Activated effector memory CD4-positive, alpha-beta T cell treated with Interleukin-2 at 50 U/mL for 16 hours (primary cell): Measurements from ENCODE around the gene IQGAP3.
"Not testable (repeated sequence)": the region's sequence is repeated elsewhere in the genome, so short reads cannot be mapped to it uniquely, and the experiment has no call there.

Experiments used
- DNase-seq: peaks from one replicate; pipeline ENCODE4 v3.0.0-alpha.2; 2020

The IQGAP3 gene

DNA sequence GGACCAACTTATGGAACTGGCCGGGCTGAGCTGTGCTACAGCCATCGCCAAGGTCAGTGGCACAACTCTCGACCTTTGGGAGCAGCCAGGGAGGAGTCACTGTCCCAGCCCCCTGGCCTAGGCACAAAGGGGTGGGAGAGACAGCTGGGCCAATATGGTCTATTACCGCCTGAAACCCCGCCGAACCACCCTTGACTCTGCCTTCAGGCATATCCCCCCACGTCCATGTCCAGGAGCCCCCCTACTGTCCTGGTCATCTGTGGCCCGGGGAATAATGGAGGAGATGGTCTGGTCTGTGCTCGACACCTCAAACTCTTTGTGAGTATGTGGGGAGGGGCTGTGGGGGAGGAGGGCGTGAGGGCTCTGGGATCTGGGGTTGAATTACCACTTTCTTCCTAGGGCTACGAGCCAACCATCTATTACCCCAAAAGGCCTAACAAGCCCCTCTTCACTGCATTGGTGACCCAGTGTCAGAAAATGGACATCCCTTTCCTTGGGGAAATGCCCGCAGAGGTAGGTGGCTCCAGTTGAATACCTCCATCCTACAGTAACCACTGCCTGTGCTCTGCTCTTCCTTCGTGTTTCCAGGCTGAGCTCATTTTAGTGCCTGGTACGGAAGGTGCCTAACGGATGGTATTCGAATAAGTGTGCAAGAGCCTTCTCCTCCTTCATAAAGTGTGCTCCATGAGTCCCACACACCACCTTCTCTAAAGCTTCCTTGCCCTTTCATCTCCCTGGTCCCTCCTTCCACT is 20.0 kb upstream of the IQGAP3 start:
- no peak for DNase-seq

DNA sequence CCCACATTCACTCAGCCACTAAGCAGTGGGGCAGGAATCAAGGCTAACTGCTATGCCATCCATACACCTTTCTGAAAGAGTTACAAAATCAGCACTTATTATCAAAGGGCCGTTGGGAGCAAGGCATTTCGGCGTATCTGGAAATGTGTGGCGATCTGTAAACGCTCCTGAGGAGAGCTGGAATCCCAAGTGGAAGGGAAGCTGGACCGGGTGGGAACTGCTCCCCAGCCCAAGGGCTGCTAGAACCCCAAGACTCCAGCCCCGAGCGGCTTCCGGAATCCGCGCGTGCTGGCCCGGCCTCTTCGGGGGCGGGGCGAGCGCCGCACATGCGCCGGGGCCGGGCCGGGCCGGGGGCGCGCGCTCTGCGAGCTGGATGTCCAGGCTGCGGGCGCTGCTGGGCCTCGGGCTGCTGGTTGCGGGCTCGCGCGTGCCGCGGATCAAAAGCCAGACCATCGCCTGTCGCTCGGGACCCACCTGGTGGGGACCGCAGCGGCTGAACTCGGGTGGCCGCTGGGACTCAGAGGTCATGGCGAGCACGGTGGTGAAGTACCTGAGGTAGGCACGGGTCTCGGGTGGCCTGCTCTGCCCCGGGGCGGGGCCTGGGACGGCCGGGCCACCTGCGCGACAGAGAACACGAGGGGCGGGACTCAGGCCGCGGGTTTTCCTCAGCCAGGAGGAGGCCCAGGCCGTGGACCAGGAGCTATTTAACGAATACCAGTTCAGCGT is 19.2 kb upstream of the IQGAP3 start, which contains the start of gene NAXE:
NAXE (plus strand) TSS at position 345 of the 726 bp plus-strand sequence; CDS start at position 374, 29 bp downstream.
- DNase-seq: peak; percentile 66

DNA sequence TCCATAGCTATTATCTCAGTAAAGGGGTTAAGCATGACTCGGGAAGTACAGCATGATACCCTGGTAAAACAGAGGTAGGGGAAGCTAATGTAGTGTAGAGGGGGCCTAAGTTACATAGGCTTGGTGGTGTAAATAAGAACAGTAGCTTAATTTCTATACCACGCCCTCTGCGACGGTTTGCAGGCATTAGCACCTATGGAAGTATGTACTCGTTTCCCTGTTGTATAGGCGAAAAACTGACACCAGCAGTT is 18.7 kb upstream of the IQGAP3 start:
- DNase-seq: no peak

DNA sequence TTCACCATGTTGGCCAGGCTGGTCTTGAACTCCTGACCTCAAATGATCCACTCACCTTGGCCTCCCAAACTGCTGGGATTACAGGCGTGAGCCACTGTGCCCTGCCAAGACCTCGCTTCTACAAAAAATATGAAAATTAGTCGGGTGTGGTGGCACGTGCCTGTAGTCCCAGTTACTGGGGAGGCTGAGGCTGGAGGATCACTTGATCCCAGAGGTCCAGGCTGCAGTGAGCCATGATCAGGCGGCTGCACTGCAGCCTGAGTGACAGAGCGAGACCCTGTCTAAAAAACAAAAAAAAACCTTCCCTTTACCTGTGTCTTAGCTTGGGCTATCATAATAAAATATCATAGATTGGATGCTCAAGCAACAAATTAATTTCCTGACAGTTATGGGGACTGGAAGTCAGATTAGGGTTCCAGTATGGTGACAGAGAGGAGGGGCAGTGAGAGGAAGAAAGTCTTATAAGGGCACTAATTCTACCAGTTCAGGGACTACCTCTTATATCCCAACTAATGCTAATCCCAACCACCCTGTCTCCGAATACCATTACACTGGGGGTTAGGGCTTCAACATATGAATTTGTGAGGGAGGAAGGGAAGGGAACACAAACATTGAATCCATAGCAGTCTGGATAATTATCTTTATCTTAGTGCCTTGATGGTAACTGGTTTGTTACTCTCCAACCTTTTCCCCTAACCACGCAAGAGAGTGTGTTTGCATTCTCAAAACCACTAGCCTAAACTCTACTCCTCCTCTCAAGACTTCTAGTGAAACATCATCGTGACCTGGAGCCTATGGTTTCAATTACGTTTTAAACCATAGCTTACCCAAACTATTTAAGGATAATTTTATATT is 18.2 kb upstream of the IQGAP3 start:
- DNase-seq: no peak

DNA sequence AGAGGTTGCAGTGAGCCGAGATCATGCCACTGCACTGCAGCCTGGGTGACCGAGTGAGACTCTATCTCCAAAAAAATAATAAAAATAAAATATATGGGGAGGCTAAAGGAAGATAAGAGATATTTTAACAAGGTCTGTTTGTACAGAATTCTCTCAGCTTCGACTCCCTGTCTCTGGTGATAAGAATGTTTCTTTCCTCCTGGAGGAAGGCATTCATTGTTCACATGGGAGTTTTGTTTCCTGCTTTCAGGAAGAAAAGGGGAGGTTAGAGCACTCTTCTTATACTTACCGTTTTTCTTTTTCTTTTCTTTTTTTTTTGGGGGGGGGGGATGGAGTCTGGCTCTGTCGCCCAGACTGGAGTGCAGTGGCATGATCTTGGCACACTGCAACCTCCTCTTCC is 17.2 kb upstream of the IQGAP3 start:
- DNase-seq: no peak

DNA sequence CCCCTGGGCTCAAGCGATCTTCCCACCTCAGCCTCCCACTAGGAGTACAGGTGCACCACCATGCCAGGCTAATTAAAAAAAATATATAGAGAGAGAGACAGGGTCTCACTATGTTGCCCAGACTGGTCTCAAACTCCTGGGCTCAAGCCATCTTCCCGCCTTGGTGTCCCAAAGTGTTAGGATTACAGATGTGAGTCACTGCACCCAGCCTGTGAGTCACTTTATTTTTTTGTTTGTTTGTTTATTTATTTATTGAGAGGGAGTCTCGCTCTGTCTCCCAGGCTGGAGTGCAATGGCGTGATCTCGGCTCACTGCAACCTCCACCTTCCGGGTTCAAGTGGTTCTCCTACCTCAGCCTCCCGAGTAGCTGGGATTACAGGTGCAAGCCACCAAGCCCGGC is 15.6 kb upstream of the IQGAP3 start:
- DNase-seq: not testable (repeated sequence)

DNA sequence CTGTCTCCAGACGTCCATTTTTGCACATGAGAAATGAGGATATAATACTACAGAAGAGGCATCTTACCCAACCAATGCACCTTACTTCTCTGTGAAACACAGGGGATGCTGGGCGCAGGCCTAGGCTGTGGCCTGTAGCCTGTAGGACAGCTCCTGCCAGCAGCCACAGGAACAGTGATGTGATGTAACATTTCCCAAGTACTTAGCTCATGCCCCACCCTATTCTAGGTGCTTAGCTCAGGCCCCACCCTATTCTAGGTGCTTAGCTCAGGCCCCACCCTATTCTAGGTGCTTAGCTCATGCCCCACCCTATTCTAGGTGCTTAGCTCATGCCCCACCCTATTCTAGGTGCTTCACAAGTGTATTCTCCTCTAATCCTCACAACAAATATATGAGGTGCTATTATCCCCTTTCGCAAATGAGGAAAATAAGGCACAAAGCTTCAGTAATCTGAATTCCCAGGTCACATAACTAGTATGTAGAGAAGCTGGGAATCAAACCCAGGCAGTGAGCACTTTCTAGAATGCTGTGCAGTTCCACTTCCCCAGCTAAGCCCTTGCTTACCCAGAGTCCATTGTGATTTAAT is 14.6 kb upstream of the IQGAP3 start:
- no peak for DNase-seq

DNA sequence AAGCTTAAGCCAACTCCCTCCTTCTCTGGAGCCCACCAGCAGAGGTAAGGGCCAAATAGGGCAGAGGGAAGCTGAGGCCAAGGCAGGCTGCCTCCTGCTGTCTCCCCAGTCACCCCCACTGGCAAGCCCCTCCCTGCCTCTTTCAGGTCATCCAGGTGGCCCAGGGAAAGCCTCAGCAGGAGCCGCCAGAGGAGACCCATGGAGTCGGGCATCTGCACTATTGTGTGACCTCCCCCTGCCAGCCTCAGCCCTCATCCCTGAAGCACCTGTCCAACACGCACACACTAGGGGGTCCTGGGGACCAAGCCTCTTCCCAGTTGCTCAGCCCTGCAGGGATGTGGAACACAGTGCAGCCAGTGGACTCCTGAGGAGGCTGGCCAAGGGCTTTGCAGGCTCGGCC is 14.0 kb upstream of the IQGAP3 start:
- no peak for DNase-seq

DNA sequence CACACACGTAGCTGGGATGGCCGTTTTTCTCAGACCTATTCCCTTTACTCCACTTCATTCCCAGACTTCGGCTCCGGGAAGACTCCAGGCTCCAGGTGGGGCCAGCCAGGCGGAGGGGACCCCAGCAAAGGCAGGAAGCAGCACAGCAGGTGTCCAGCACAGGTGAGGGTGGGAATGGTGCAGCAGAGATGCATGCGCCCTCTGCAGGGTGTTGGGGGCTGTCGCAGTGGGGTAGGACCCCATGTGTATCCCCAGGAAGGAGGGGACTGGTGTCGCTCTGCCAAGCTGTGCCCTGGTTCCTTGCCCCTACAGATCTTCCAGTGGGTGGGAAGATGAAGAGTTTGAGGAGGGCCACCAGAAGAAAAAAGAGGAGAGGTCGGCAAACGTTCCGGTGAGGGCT is 12.4 kb upstream of the IQGAP3 start:
- no peak for DNase-seq

DNA sequence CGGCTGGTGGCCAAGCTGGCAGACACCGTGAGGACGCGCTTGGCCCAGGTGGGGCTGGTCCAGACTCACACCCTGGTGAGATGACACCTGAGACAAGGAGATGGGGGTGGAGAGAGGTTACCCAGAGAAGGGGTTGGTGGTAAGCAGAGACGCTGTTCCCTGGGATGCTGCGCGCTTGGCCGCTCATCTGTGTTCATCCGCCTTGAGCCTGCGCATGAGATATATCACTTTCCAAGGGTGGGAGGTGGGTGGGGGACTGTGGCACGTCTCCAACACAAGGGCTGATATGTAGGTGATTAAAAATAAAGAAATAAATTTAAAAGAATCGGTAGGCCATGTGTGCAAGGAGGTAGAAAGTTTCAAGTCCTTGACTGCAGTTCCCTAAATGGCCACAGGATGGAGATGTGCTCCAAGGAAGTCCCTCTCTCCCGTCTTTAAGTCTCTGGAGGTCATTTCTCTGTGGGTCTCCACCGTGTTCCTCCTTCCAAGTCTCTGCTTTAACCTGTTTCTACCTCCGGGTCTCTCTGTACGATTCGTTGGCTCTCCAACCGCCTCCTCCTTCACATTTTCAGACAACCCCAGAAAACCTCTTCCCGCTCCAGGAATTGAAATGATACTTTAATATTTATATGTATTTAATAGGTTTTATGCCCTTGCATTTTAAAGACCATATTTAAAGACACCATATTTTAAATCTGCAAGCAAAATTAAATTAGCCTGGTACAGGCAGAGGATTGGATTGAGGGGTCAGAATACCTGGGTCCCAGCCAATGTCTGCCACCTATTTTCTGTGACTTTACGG is 11.7 kb upstream of the IQGAP3 start:
- peak; percentile 41 for DNase-seq

DNA sequence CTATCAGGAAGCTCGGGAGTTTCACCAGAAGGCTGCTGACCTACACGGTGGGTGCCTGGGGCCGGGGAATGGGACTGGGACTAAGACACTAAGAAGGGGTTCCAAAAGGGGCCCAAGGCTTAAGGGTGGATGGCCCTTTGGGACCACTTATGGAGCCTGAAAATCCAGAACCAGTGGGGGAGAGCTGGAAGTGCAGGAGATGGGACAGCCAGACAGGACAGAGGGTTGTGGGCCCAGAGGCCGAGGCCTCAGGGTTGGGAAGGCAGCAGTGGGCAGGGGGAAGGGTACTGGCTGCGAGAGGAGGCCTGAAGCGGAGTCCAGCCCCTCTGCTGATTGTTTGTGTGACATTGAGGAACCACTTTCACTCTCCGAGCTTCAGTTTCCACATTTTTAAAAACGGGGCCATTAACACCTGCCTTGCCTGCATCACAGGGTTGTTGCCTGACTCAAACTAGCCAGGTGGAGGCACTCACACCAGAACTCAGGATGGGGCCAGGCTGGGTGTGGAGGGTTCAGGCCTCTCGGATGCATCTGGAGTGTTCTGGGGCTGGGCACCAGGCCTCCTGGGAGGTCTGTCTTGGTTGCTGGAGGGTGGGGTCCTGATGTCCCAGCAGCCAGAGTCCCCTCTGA is 10.1 kb upstream of the IQGAP3 start:
- no peak for DNase-seq

DNA sequence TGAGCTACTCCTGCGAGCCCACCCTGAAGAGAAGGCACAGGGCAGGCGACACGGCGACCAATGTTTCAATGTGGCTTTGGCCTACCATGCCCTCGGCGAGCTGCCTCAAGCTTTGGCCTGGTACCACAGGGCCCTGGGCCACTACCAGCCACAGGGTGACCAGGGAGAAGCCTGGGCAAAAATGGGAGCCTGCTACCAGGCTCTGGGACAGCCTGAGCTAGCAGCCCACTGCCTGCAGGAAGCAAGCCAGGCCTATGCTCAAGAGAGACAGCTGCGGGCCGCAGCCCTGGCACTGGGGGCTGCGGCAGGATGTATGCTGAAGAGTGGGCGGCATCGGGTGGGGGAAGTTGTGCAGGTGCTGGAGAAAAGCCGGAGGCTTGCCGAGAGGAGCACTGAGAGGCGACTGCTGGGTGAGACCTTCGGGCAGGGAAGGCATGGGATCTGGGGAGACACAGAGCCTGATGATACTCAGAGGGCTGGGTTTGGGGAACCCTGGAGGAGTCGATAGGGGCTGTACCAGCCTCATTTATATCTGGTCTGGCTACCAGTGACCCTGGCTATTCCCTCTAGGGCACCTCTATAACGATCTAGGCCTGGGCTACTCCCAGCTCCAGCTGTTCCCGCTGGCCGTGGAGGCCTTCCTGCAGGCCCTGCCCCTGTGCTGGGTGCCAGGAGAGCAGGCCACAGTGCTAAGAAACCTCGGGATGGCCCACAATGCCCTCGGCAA is 9.5 kb upstream of the IQGAP3 start:
- DNase-seq: no peak

DNA sequence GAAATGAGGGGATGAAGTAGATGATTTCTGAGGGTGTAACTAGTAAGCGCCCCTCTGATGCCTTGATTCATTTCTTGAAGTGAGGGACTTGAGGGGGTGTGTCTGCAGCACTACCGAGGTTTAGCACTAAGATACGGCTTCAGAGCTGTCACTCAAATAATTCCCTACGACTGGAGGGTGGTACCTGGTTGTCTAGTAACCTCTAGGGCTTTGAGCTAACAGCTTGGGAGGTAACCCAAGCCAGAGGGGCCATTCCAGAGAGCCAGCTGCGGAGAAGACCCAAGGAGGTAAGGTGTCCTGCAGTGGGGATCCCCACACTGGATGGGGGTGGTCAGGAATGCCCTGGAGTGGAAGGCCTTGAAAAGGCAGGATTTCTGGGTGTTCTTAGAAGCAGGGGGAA is 7.1 kb upstream of the IQGAP3 start, which contains the start of gene TTC24:
TTC24 (plus strand) TSS at position 252 of the 400 bp plus-strand sequence. CDS start 1,642 bp downstream, outside the sequence.
- DNase-seq: no peak

DNA sequence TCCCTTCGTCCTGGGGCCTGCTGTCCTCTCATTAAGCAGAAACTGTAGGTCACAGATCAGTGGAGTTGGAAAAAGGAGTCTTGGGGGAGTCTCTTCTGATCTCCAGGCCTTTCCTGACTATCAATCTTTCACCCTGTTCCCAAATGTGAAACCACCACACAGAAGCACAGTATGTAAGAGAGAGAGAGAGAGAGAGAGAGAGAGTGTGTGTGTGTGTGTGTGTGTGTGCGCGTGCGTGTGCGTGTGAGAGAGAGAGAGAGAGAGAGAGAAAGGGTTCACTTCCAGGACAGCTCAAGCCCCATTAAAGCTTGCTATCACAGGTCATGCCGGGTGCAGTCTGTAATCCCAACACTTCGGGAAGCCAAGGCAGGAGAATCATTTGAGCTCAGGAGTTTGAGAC is 5.7 kb upstream of the IQGAP3 start:
- no peak for DNase-seq

DNA sequence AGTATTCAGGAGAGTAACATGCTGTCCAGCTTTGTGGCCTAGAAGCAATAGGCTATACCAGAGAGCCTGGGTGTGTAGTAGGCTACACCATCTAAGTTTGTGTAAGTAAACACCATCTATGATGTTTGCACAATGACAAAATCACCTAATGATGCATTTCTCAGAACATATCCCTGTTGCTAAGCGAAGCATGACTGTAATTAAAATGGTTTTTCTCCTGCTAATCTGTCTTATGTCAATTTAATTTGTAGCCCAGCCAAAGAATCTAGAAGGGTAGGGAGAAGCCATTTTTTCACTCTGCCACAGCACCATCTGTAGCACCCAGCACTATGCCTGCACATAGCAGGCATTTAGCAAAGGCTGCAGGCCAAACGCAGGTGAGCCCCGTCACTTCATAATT is 5.2 kb upstream of the IQGAP3 start:
- DNase-seq: no peak

DNA sequence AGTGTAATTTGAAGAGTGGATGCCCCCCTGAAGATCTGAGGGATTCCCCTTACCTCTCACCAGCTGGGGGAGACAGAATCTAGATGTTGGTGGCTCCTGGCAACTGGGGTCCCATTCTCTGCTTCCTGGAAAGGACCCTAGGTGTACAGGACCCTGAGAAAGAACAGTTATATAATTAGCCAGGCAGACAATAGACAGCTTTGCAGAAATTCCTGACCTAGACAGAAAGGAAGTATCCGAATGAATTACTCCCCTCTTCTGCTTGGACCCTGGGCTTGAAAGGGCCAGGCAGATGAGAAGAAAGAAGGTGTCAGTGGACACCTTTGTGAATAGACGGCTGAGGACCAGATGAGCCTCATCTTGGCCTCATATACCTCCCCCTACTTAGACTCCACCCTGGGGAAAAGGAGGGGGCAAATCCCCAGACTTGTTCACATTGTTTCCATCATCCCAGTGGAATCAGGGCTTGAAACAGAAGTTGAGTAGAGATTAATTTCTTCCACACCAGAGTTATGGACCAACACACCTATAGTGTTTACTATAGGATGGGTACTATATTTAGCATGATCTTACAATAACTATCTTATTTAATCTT is 1.8 kb upstream of the IQGAP3 start:
- no peak for DNase-seq

DNA sequence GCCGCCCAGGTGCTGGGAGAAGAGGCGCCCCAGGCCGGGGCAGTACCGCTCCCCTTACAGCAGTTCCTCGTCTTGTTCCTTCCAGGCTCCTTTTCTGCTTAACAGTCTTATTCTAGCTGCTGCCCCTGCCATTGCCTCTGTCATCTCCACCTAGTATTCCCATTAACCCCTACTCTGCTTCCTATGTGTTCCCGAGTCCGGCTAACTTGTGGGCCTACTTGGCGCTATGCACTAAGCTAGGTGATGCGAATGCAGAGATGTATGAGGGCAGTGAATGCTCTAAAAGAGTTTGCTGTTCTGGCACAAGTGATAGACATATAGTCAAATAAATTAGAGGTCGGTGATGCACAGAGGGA is 276 bp upstream of the IQGAP3 start:
- DNase-seq: no peak

DNA sequence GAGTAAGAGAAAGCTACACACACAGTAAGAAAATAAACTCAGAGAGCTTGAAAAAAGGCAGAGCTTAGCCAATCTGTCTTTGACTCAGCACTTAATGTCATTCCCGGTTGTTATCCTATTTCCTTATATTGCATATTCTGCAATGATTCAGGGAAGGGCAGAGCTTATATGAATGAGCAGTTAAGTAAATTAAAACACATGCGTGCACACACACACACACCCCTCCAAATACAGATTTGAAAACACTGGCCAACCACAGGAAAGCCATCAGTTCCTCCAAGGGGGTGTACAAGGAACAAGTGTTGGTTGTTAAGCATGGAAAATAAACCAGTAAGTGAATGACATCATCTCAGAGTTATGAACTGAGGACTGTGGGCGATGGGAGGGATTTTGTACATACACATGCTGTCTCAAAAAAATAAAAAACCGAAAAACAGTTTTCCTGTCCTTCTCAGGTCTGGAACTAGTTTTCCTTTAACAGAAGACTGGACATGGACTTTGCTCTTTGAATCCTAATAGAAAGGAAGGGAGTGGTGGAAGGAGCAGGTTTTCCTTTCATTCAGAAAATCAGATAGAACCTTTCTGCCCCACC is 1.0 kb downstream of the IQGAP3 start:
- no peak for DNase-seq

DNA sequence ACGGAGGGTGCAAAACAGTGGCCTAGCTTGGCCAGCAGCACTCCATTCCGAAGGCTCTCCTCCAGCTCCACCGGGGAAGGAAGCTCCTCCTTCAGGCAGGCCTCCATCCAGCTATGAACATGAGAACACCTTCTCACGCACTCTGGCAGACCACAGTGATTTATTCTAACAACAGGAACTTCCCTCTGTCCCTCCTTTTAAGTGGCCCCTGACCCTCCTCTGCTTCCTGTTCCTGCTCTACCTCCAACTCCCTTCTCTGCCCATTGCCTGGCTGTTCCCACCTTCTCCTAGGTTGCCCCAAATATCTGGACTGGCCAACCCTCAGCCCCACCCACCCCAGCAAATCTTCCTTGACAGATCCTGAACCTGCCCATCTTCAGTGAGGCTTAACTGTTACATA is 5.9 kb downstream of the IQGAP3 start:
- no peak for DNase-seq

DNA sequence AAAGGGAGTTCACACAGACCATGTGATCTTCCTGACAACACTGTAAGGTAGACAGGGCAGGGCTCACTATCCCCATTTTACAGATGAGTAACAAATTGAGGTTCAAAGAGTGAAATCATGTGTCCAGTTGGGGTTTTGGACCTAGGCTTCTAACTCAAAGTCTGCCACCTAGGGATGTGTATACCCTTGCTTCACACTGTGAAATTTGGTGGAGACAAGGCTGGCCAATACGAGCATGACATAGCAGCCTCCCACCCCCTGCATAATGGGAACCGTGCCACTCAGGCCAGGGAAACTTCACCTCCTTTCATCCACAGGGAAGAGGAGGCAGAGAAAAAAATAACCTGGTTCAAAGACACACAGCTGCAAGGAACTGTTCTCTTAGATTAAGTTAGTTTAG is 6.8 kb downstream of the IQGAP3 start:
- no peak for DNase-seq
